GM12878 (cell line): ENCODE measurements around the gene KLHL8.

Experiments used
- FOXM1 ChIP-seq: IDR thresholded peaks from 2 replicates; pipeline ENCODE4 v1.6.1; 2012; ENCODE audit warnings: low read depth, mild to moderate bottlenecking, inconsistent platforms, low read length, moderate library complexity
- ZNF24 ChIP-seq: fragments of 450-650 bp; IDR thresholded peaks from 2 replicates; pipeline ENCODE4 v1.6.1; 2017; ENCODE audit warnings: antibody characterized with exemption, mild to moderate bottlenecking

- TF ChIP-seq ZNF24, result no peak
- TF ChIP-seq FOXM1, result no peak
Measured at GRCh38 chr4:87227751-87228151, 7.3 kb upstream of the KLHL8 start.
